Activated CD8-positive, alpha-beta T cell treated with anti-CD3 and anti-CD28 coated beads for 36 hours (primary cell): ENCODE data around the gene CA9. TPM values are rescaled to one million over a fixed set of nuclear protein-coding genes. Genes with fewer than 3 reads are reported as not detected.

Source experiments
- ATAC-seq: fragments of 200-7000 bp; cut with Tn5 transposase; one replicate; pipeline ENCODE4 v1.10.0; 2021; ENCODE audit warnings: mild to moderate bottlenecking, moderate library complexity
- CTCF ChIA-PET: fragments of 350-600 bp; sonication (Branson Sonifier 250); formaldehyde crosslinking; loops from one replicate; lab custom pipeline; 2021; ENCODE audit warnings: antibody characterized with exemption; lab: Charles Lee
- POLR2A ChIA-PET: fragments of 350-600 bp; sonication (Branson Sonifier 250); formaldehyde crosslinking; loops from one replicate; lab custom pipeline; 2021; ENCODE audit warnings: antibody characterized with exemption; lab: Charles Lee
- DNase-seq: peaks from one replicate; pipeline ENCODE4 v3.0.0-alpha.2; 2020
- H3K27ac Mint-ChIP-seq: one replicate; pipeline ENCODE4 v1.8.0; 2021; ENCODE audit warnings: mild to moderate bottlenecking, mixed read lengths
- H3K27me3 Mint-ChIP-seq: one replicate; pipeline ENCODE4 v1.8.0; 2021; ENCODE audit warnings: mixed read lengths
- H3K36me3 Mint-ChIP-seq: one replicate; pipeline ENCODE4 v1.8.0; 2021; ENCODE audit warnings: low read depth, mixed read lengths
- H3K4me1 Mint-ChIP-seq: one replicate; pipeline ENCODE4 v1.8.0; 2021; ENCODE audit warnings: low read depth, mixed read lengths
- H3K4me3 Mint-ChIP-seq: one replicate; pipeline ENCODE4 v1.8.0; 2021; ENCODE audit warnings: mild to moderate bottlenecking, moderate library complexity, mixed read lengths
- H3K9me3 Mint-ChIP-seq: one replicate; pipeline ENCODE4 v1.8.0; 2021; ENCODE audit warnings: mixed read lengths
- intact Hi-C: fragments of 100-400 bp; cut with micrococcal nuclease; formaldehyde crosslinking; loops from one replicate; pipeline ENCODE4 v1.10.0; 2022
- total RNA-seq, 2 experiments: library from RNA; stranded (reverse); gene quantifications; one replicate each; pipeline ENCODE4 v1.2.3, GENCODE V29; 2021
- TF ChIP-seq, protein P1 (sequence below): fragments of 200-600 bp; IDR thresholded peaks from one replicate; pipeline ENCODE4 v1.8.0; 2022; ENCODE audit warnings: antibody characterized with exemption, mild to moderate bottlenecking

The CA9 gene
- total RNA-seq, 2 experiments from 2014 or later = 4.5 to 4.9 TPM

DNA sequence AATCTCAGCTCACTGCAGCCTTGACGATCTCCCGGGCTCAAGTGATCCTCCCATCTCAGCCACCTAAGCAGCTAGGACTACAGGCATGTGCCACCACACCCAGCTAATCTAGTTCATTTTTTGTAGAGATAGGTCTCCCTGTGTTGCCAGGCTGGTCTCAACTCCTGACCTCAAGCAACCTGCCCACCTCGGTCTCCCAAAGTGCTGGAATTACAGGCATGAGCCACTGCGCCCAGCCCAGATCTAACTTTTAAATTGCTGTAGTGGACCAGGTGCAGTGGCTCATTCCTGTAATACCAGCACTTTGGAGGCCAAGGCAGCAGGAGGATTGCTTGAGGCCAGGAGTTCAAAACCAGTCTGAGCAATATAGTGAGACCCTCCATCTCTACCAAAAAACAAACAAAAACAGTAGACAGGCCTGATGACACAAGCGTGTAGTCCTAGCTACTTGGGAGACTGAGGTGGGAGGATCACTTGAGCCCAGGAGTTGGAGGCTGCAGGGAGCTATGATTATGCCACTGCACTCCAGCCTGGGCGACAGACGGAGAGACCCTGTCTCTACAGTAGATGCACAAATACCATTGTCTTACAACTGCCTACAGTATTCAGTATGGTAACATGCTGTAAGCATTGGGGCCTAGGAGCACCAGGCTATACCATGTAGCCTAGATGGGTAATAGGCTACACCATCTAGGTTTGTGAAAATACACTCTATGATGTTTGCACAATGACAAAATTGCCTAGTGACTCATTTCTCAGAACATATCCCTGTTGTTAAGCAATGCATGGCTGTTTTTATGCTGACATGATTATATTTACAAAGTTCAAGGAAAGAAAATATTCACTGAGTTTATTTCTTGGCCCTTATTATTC is 21.5 kb upstream of the CA9 start:
- DNase-seq = no peak
- peaks cover 21% of the 10 kb centered on the region for H3K36me3 Mint-ChIP-seq
- ATAC-seq = no peak
- no peaks in the 10 kb centered on the region for H3K27me3 Mint-ChIP-seq
- no peaks in the 10 kb centered on the region for H3K9me3 Mint-ChIP-seq
- H3K4me1 Mint-ChIP-seq = peaks cover 50% of the 10 kb centered on the region
- POLR2A ChIA-PET = interaction anchor here (0.6 kb wide), 1 partner anchor 12 kb away, joined by 3 read pairs; the partner anchor contains the start of gene ARHGEF39
- H3K27ac Mint-ChIP-seq = peak overlapping the region; percentile 96
- H3K4me3 Mint-ChIP-seq = peak overlapping the region; percentile 85
- TF ChIP-seq, protein P1, sequence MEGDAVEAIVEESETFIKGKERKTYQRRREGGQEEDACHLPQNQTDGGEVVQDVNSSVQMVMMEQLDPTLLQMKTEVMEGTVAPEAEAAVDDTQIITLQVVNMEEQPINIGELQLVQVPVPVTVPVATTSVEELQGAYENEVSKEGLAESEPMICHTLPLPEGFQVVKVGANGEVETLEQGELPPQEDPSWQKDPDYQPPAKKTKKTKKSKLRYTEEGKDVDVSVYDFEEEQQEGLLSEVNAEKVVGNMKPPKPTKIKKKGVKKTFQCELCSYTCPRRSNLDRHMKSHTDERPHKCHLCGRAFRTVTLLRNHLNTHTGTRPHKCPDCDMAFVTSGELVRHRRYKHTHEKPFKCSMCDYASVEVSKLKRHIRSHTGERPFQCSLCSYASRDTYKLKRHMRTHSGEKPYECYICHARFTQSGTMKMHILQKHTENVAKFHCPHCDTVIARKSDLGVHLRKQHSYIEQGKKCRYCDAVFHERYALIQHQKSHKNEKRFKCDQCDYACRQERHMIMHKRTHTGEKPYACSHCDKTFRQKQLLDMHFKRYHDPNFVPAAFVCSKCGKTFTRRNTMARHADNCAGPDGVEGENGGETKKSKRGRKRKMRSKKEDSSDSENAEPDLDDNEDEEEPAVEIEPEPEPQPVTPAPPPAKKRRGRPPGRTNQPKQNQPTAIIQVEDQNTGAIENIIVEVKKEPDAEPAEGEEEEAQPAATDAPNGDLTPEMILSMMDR = no peak
- CTCF ChIA-PET = interaction anchor here (1.9 to 7.7 kb wide), 2 partner anchors 13 to 41 kb away, joined by 4 to 62 read pairs; no protein-coding TSS in a partner anchor
- intact Hi-C loops = loop anchor here (10.0 kb wide), 1 partner anchor 163 kb away; the partner anchor contains the start of genes HINT2 and SPAG8

GRCh38 chr9:35652829-35653209 is 20.9 kb upstream of the CA9 start:
- Mint-ChIP-seq H3K36me3 (peaks cover 22% of the 10 kb centered on the region), H3K4me1 (peaks cover 49% of the 10 kb centered on the region), H3K27me3 (peaks cover under 1% of the 10 kb centered on the region), H3K9me3 (no peaks in the 10 kb centered on the region), H3K4me3 (no peak overlapping the region), H3K27ac (no peak overlapping the region)
- ChIA-PET CTCF (interaction anchor here (1.9 kb wide), 1 partner anchor 14 kb away, joined by 4 read pairs; no protein-coding TSS in a partner anchor), POLR2A (no interaction called here)
- DNase-seq (no peak), ATAC-seq (no peak)
- TF ChIP-seq, protein P1 = no peak
- intact Hi-C loops = loop anchor here (10.0 kb wide), 1 partner anchor 162 kb away; the partner anchor contains the start of genes HINT2 and SPAG8

GRCh38 chr9:35653611-35654010 is 20.1 kb upstream of the CA9 start:
- H3K27ac Mint-ChIP-seq = no peak overlapping the region
- ChIA-PET POLR2A (interaction anchor here (0.7 kb wide), 1 partner anchor 37 kb away, joined by 3 read pairs; no protein-coding TSS in a partner anchor), CTCF (interaction anchor here (0.9 to 8.7 kb wide), 3 partner anchors 14 to 75 kb away, joined by 3 to 95 read pairs (median 4); no protein-coding TSS in a partner anchor)
- H3K4me3 Mint-ChIP-seq = no peak overlapping the region
- H3K27me3 Mint-ChIP-seq = peaks cover 2% of the 10 kb centered on the region
- intact Hi-C loops = loop anchor here (10.0 kb wide), 1 partner anchor 161 kb away; the partner anchor contains the start of genes HINT2 and SPAG8
- peaks cover 43% of the 10 kb centered on the region for H3K4me1 Mint-ChIP-seq
- ATAC-seq (no peak), DNase-seq (no peak)
- peaks cover 17% of the 10 kb centered on the region for H3K36me3 Mint-ChIP-seq
- H3K9me3 Mint-ChIP-seq = no peaks in the 10 kb centered on the region
- TF ChIP-seq, protein P1 = no peak

GRCh38 chr9:35656348-35656747 is 17.4 kb upstream of the CA9 start:
- ChIA-PET CTCF (interaction anchor here (0.8 to 24.5 kb wide), 10 partner anchors 9 to 100 kb away, joined by 3 to 313 read pairs (median 14); partner anchors contain the start of genes CREB3, SIT1, TLN1 and TPM2), POLR2A (interaction anchor here (0.7 to 5.3 kb wide), 5 partner anchors 8 to 43 kb away, joined by 3 to 64 read pairs (median 3); partner anchors contain the start of gene ARHGEF39)
- Mint-ChIP-seq H3K9me3 (no peaks in the 10 kb centered on the region), H3K4me1 (peaks cover 58% of the 10 kb centered on the region), H3K36me3 (peaks cover 27% of the 10 kb centered on the region), H3K27me3 (peaks cover 2% of the 10 kb centered on the region), H3K4me3 (peak overlapping the region; percentile 81), H3K27ac (no peak overlapping the region)
- no peak for ATAC-seq
- TF ChIP-seq, protein P1 = no peak
- intact Hi-C loops = loop anchor here (5.0 to 10.0 kb wide), 2 partner anchors 71 to 158 kb away; partner anchors contain the start of genes HINT2 and SPAG8
- no peak for DNase-seq
